Smooth muscle cell (in vitro differentiated cells): ENCODE measurements around the gene KIF21B. TPM values are rescaled to one million over a fixed set of nuclear protein-coding genes. Genes with fewer than 3 reads are reported as not detected.
A peak's percentile ranks its signal among the peaks of the same experiment; 100 is the strongest.

Experiments
- DNase-seq: peaks from one replicate; lab custom pipeline; 2025; ENCODE audit not compliant: unreplicated experiment; lab: John Stamatoyannopoulos, UW
- H2AFZ ChIP-seq: fragments of 200-600 bp; sonication (generic); 2 replicates; pipeline ENCODE4 v1.6.0; 2016; ENCODE audit warnings: antibody characterized with exemption, low read depth, mild to moderate bottlenecking
- H3F3A ChIP-seq: fragments of 200-600 bp; sonication (generic); 2 replicates; pipeline ENCODE4 v1.6.0; 2017; ENCODE audit warnings: antibody characterized with exemption, low read depth
- H3K27ac ChIP-seq: fragments of 200-600 bp; sonication (generic); 2 replicates; pipeline ENCODE4 v1.5.1; 2016; ENCODE audit warnings: low read depth, mild to moderate bottlenecking
- H3K27me3 ChIP-seq: fragments of 200-600 bp; sonication (generic); 2 replicates; pipeline ENCODE4 v1.6.1; 2016; ENCODE audit warnings: low read depth, mild to moderate bottlenecking
- H3K36me3 ChIP-seq: fragments of 200-600 bp; sonication (generic); 2 replicates; pipeline ENCODE4 v1.5.1; 2016; ENCODE audit warnings: low read depth
- H3K4me1 ChIP-seq: fragments of 200-600 bp; sonication (generic); 2 replicates; pipeline ENCODE4 v1.5.1; 2016; ENCODE audit warnings: low read depth
- H3K4me2 ChIP-seq: fragments of 200-600 bp; sonication (generic); 2 replicates; pipeline ENCODE4 v1.6.0; 2016; ENCODE audit warnings: mild to moderate bottlenecking
- H3K4me3 ChIP-seq: fragments of 200-600 bp; sonication (generic); 2 replicates; pipeline ENCODE4 v1.5.1; 2016; ENCODE audit warnings: mild to moderate bottlenecking
- H3K79me2 ChIP-seq: fragments of 200-600 bp; sonication (generic); 2 replicates; pipeline ENCODE4 v1.6.0; 2016; ENCODE audit warnings: low read depth, mild to moderate bottlenecking
- H3K9ac ChIP-seq: fragments of 200-600 bp; sonication (generic); 2 replicates; pipeline ENCODE4 v1.6.0; 2016; ENCODE audit warnings: low read depth
- H3K9me3 ChIP-seq: fragments of 200-600 bp; sonication (generic); replicated peaks from 2 replicates; pipeline ENCODE4 v1.5.1; 2016; ENCODE audit warnings: low read depth
- H4K20me1 ChIP-seq: fragments of 200-600 bp; sonication (generic); 2 replicates; pipeline ENCODE4 v1.6.0; 2016; ENCODE audit warnings: low read depth
- CTCF ChIP-seq: fragments of 200-600 bp; sonication (generic); IDR thresholded peaks from 2 replicates; pipeline ENCODE4 v1.5.1; 2017; ENCODE audit warnings: borderline replicate concordance, mild to moderate bottlenecking, antibody characterized with exemption; ENCODE audit not compliant: insufficient read depth, poor library complexity, severe bottlenecking
- WGBS: methylation state at CpG from one replicate; pipeline ENCODE4 v1.1.7; 2016; ENCODE audit warnings: low lambda C conversion rate; 5-methylcytosine and 5-hydroxymethylcytosine counted together
- polyA plus RNA-seq: library from polyadenylated mRNA; unstranded; fragments of >200 nt; fragmentation: Nextera tagmentation; extraction: Ambion mirVana; gene quantifications from 2 replicates; pipeline ENCODE4 v1.2.1, GENCODE V29; 2016
- total RNA-seq: library from RNA; depleted of rRNA; stranded (reverse); fragments of >200 nt; gene quantifications from 2 replicates; pipeline ENCODE4 v1.2.3, GENCODE V29; 2014

Gene KIF21B
- total and polyA plus RNA-seq, 2 experiments from 2014 or later: 1.0 to 1.9 TPM

- no peaks in the 10 kb centered on the region for H3F3A ChIP-seq
- no peak for DNase-seq
- no peaks in the 10 kb centered on the region for H3K9me3 ChIP-seq
- H3K4me2 ChIP-seq: no peak overlapping the region
- H3K27ac ChIP-seq: no peak overlapping the region
- H2AFZ ChIP-seq: no peak overlapping the region
- no peaks in the 10 kb centered on the region for H3K27me3 ChIP-seq
- WGBS: 85% methylated on average over 16 of the region's 19 CpGs
- no peaks in the 10 kb centered on the region for H3K4me1 ChIP-seq
- H3K79me2 ChIP-seq: no peaks in the 10 kb centered on the region
- H4K20me1 ChIP-seq: no peaks in the 10 kb centered on the region
- H3K4me3 ChIP-seq: no peak overlapping the region
- no peak overlapping the region for H3K9ac ChIP-seq
- no peaks in the 10 kb centered on the region for H3K36me3 ChIP-seq
- TF ChIP-seq CTCF: no peak
Observed at GRCh38 chr1:200973937-200974657, 49.4 kb downstream of the KIF21B start.

GRCh38 chr1:200972985-200973742 is 50.4 kb downstream of the KIF21B start:
- Histone ChIP-seq H4K20me1 (no peaks in the 10 kb centered on the region), H3K36me3 (no peaks in the 10 kb centered on the region), H3K4me1 (no peaks in the 10 kb centered on the region), H3K4me2 (no peak overlapping the region), H3K27me3 (no peaks in the 10 kb centered on the region), H3K9me3 (no peaks in the 10 kb centered on the region), H3K9ac (no peak overlapping the region), H3K27ac (no peak overlapping the region), H2AFZ (no peak overlapping the region), H3K79me2 (no peaks in the 10 kb centered on the region), H3F3A (no peaks in the 10 kb centered on the region), H3K4me3 (no peak overlapping the region)
- TF ChIP-seq CTCF: no peak
- 94% methylated on average over 17 of the region's 17 CpGs for WGBS
- no peak for DNase-seq

GRCh38 chr1:200971955-200972711 is 51.4 kb downstream of the KIF21B start:
- 72% methylated on average over 32 of the region's 34 CpGs for WGBS
- H3F3A ChIP-seq: no peaks in the 10 kb centered on the region
- no peak overlapping the region for H2AFZ ChIP-seq
- TF ChIP-seq CTCF: peak; percentile 98
- peak; percentile 28 for DNase-seq
- H4K20me1 ChIP-seq: no peaks in the 10 kb centered on the region
- H3K79me2 ChIP-seq: no peaks in the 10 kb centered on the region
- H3K9ac ChIP-seq: no peak overlapping the region
- no peak overlapping the region for H3K4me3 ChIP-seq
- H3K4me2 ChIP-seq: no peak overlapping the region
- H3K36me3 ChIP-seq: no peaks in the 10 kb centered on the region
- no peak overlapping the region for H3K27ac ChIP-seq
- no peaks in the 10 kb centered on the region for H3K27me3 ChIP-seq
- H3K9me3 ChIP-seq: no peaks in the 10 kb centered on the region
- H3K4me1 ChIP-seq: no peaks in the 10 kb centered on the region
